GM10847 (cell line): ENCODE results near the gene LYPD6B.

Experiments used
- POLR2A ChIP-seq: IDR thresholded peaks from 2 replicates; pipeline ENCODE4 v1.6.1; 2011; ENCODE audit not compliant: insufficient read length; ENCODE audit errors: extremely low read depth

LYPD6B gene

DNA sequence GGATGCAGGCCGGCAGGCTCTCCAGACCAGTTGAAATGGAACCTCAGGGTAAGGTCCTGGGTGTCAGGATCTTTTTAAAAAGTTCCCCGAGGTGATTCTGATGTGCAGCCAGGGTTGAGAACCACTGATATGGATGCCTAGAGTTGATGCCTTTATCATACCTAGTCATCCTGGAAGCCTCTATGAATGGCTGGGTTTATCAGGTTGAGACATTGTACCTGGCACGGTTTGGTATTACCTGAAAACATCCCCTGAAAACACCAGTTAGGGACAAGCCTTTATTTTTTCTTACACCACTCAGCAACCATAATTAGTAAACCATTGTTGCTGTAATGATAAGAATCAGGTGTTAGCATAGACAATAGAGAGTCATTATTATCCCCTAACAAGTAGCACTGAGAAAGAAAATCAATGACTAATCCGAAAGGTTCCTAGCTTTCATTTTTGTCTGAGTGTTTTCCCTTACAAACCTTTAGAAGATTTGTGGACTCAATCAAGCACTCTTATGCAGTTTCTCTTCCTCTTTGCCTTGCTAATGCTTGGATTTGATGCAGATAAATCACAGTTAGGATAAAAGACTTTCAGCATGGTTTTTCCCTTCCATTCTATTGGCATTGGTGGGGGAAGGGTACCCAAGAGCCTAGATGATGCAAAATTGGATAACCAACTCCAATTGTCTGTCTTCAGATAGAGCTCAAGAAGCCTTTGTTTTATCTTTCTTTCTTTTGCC is 175.4 kb downstream of the LYPD6B start:
- no peak for TF ChIP-seq POLR2A

DNA sequence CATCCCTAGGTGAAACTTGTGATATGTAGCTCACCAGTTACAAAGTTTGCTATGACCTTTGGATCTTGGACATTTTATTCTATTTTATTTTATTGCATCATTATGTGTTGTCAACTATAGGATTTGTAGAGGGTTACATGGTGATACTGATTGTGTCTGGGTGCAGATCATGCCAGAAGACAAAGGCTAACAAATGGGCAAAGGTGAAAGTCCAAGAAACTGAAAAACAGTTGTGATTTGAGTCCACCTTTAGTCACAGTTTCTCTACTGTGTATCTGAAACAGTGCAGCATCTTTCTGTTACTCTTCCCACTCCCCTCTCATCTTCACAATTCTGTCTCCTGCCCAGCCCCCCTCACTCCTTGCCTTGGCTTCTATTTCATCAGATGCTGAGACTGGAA is 180.0 kb downstream of the LYPD6B start:
- no peak for TF ChIP-seq POLR2A

DNA sequence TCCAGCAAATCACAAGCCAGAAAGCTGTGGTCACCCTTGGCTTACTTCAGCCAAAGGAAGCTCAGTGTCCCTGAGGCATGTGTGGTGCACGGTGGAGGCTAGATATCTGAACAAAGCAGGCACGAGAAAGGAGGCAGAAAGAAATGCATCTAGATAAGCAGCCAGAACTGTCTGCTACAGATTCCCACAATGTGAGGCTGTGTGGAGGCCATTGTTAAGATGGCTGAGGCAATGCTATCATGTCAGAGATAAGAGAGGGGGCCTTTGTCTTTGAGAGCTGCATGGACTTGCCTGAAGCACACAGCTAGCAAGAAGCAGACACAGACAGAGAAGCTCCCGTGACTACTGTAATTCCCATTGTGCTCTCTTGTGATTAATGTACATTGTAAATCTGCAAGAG is 181.4 kb downstream of the LYPD6B start:
- TF ChIP-seq POLR2A: no peak

DNA sequence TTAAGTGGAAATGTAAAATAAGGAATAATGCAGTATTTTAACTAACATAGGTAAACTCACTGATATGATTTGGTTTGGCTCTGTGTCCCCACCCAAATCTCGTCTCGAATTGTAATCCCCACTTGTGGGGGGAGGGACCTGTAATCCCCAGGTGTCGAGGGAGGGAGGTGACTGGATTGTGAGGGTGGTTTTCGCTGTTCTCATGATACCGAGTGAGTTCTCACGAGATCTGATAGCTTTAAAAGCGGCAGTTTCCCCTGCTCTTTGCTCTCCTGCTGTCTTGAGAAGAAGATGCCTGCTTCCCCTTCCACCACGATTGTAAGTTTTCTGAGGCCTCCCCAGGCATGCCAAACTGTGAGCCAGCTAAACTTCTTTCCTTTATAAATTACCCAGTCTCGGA is 182.5 kb downstream of the LYPD6B start:
- TF ChIP-seq POLR2A: no peak

DNA sequence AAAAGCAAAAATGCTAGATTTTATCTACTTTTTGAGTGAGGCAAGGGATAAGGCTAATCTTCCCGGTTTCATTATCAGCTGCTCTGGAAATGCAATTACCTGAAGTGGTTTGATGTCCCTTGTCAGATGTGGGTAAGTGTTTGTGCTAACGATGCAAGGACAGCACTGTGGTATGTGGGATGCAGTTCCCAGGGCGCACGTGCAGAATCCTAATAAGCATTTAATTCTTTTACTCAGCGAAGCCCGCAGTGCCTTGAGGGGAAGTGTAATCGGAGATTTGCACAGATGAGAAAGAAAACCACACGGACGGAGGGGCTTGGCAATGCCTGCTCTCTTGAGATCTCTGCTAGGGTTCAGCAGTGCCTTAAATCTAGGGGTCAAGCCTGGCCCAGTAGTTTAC is 183.4 kb downstream of the LYPD6B start:
- TF ChIP-seq POLR2A: no peak

DNA sequence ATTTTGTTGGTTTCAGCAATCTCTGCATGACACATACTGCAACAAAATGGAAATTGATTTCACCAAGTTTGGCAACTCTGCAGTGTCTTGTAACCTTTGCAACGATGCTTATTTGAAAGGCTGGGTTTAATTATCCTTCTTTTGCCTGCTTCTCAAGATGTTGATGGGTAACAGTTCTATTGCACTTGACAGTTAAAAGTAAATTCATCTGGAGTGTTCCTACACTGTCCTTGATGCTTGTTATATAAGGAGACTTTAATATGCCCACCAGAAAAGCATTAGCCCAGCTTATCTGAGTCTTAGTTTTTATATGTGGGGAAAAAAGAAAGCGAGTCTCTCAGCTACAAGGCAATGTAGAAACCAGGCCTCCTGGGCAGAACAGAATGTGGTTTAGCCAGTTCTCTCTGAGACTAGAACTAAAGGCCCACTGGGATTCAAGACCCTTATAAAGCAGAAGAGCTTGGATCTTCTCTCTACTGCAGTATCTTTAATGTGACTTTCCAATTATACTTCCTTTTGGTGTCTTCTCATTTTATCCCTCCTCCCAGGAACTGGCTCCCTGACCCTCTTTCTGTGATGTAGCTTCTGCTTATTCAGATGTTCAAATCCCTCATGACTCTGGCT is 185.1 kb downstream of the LYPD6B start:
- TF ChIP-seq POLR2A: no peak

DNA sequence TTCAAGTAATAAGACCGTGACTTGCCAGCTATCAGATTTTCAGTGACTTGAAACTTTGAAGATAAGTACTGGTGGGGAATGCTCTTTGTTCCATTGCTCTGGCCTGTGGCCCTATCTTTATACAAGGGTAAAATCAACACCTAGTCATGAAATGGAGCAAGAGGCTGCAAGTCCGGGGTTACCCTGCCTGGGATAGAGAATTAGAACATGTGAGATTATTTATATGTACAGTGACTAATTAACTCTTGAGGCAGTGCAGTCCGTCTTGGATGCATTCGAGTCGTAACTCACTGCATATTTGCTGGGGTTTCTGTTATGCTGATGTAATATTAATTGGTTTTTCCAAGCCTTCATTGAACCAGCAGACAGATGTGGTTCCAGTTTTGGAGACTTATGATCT is 186.0 kb downstream of the LYPD6B start:
- no peak for TF ChIP-seq POLR2A

DNA sequence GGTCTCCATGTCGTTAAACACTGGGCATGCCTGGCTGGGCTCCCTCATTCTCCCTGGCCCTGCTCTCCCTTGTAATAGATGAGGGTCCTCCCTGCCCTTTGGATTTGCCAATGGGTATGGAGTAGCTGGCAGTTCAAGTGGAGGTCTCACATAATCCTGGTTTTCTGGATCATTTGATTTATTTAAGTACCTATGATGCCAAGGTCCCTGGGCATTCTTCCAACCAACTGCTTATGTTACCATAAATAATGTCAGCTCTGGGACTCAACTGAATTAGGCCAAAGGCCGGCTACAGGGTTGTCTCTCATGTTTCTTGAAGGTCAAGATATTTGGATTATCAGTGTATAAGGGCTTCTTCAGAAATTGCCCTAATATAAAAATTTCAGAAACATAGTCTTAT is 186.9 kb downstream of the LYPD6B start:
- no peak for TF ChIP-seq POLR2A

DNA sequence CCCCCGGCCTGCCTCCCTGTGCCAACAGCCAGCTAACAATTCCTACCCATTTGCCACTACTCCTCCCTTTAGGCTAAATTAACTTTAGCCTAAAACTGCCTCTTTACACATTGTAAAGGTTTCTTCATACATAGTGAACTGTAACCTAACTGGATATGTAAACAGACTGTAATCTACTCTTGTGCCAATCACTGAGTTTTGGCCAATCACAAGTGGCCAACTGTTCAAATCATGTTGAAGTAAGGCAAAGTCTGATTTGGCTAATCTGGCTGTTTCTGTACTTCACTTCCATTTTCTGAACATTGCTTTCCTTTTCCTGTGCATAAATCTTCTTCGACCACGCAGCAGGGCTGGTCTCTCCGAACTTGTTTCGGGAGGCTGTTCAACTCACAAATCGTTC is 188.3 kb downstream of the LYPD6B start:
- TF ChIP-seq POLR2A: no peak

DNA sequence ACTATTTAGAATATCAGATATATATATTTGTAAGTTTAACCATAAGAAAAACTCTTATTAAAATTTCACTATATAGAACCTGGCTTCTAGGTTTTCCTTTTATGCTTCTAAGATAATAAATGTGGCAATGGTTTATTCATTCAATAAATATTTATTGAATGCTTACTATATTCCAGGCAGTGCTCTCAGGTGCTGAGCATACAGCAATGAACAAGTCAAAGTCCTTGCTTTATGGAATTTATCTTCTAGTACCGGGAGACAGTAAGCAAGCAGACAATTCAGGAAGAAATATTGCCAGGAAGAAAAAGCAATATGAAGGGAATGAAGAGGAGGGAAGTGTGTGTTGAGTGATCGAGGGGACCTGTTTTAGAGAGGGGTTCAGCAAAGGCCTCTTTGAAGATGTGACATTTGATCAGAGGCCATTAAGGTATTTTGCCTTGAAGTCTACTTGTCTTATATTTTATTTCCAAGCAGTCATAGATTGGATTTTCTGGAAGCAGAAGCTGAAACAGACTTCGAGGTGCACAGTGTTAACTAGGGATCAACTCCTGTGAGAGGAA is 197.4 kb downstream of the LYPD6B start:
- TF ChIP-seq POLR2A: no peak

DNA sequence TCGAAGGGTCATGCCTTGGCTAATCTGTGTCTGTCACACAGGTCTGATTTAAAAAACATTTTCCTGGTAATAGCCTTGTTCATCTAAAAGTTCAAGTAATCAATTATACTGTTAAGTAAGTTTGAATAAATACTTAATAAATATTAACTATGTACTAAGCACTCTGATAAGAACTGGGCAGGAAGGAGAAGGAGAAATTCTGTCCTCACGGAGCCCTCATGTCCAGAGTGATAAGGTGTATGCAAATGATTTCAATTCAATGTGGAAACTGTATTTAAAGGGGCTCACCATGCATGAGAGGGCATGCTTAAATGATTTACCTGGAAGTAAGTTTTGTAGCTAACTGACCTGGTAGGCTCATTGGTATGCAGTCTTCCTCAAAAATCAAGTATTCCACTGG is 197.9 kb downstream of the LYPD6B start:
- TF ChIP-seq POLR2A: no peak

DNA sequence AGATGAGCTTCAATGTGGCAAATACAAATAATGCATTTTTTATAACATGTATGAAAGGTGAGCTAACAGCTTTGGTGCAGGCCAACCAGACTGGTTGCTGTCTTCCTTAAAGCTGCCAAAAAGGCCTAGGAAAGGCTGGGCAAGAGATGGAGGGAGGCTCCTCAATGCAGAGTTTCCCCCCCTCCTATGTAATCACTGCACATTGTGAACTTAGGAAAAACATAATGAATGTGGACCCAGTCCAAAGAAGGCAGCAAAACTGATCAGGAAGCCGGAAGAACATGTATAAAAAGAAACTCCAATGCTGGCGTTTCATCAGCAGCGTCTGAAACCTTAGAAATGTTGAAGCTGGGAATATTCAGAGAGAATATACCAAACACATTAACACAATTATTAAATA is 207.7 kb downstream of the LYPD6B start:
- no peak for TF ChIP-seq POLR2A

DNA sequence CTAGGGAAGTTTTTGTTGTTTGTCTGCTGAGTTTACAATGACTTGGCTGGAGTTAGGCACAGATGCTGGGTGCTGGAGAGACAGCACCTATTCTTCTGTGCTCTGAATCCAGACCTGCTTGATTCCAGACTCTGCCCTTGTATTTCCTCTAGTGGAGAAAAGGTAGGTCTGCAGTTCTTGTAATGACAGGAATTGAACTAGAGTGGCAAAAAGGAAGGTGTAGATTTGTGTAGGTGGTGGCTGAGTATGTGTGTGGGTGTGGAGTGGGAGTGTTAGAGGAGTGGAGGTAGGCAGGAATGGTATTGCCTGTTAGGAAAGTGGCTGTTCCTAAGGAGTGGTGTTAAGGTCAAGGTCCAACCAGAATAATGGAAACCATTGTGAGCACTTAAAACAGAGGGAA is 220.0 kb downstream of the LYPD6B start:
- no peak for TF ChIP-seq POLR2A

DNA sequence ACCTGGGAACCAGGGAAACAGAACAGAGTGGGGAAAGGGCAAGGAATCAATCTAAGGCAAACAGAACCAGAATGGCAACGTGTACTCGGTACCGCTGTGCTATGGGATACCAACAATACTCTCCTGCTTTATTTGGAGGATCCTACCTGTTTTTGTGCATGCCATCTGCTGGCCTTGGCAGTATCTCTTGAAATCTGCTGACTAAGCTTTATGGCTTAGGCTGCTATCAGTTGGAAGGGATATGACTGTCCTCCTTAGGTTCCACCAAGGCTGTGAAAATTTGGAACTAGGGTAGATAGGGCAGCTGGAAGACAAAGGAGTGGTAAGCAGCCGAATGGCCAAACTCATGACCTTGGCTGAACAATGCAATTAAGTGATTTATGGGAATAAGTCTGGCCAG is 220.6 kb downstream of the LYPD6B start:
- TF ChIP-seq POLR2A: no peak

DNA sequence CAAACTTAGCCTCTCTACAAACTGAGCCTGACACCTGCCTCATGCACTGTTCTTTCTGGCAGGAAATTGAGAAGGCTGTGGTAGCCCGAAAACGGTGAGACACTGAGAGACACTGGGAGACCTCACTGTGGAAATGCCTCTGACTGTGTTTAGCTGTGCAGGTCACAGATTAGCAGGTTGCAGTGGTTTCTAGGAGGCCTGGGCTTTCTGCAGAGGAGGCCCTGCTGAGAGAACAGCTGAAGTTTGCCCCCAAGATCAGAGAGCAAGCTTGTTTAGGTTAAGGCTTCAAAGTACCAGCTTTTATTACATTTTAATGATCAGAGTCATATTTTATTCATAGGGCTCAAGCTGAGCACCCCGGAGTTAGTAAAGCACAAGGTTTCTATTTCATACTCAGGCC is 223.2 kb downstream of the LYPD6B start:
- no peak for TF ChIP-seq POLR2A
